ENCODE results near the gene C1orf210.

GRCh38 chr1:43276673-43277072, 8.7 kb downstream of the C1orf210 start:
- TF ChIP-seq CTCF (IDR thresholded peaks at IDR 0.05; ENCODE audit: low read depth, low read length, poor library complexity, severe bottlenecking), result no peak
- TF ChIP-seq EZH2phosphoT487 (IDR thresholded peaks at IDR 0.05; ENCODE audit: borderline replicate concordance, low read length), result no peak

Measured in DOHH2 (cell line).